HS-5 (cell line): Measurements from ENCODE around the gene AKNAD1.
"Not testable (repeated sequence)": the region's sequence is repeated elsewhere in the genome, so short reads cannot be mapped to it uniquely, and the experiment has no call there.

ENCODE experiments used
- DNase-seq: peaks from one replicate; pipeline ENCODE4 v3.0.0-alpha.2; 2012; ENCODE audit warnings: low read depth

Gene AKNAD1

GRCh38 chr1:108856994-108857393 lies at the start of gene AKNAD1:
AKNAD1 (minus strand) TSS chr1:108857094; CDS start chr1:108852664, 4,430 bp downstream.
- no peak for DNase-seq

- DNase-seq: no peak
Measured at GRCh38 chr1:108901106-108901505, 44.2 kb upstream of the AKNAD1 start.

- no peak for DNase-seq
Measured at GRCh38 chr1:108897865-108898720, 41.2 kb upstream of the AKNAD1 start.

DNA sequence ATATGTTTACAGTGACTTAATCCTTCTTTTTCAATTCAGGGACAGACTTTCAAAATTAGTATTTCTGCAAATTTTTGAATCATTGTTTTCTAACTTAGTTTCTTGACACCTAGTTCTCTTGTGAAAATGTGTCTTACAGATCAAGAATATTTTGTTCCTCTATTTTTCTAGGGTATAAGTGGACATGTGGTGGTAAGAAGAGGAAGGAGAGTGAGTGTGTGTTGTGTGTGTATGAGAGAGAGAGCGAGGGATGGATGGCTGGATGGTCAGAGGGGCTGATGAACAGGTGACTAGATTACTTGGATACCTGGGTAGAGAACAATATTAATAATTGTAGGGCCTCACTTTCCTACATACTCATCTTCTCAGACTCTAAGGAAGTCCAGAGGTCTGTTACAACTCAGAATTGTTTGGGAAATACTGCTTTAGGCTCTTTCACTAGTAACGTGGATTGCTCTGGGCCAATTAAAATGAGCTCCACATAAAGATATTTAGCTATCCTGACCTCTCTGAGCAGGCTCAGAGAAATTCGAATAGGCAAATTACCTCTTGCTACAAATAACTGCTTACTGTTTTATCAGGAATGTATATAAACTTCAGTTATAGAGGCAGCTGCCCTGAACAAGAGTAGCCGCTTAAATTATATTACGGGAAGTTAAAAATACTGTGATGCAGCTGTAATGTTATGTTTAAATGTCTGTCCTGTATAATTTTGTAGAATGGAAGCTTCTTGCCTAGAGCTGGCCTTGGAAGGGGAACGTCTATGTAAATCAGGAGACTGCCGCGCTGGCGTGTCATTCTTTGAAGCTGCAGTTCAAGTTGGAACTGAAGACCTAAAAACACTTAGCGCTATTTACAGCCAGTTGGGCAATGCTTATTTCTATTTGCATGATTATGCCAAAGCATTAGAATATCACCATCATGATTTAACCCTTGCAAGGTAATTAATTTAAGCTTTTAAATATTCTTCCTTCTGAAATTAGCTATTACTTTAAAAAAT lies 39.6 kb upstream of the AKNAD1 start:
- no peak for DNase-seq

DNA sequence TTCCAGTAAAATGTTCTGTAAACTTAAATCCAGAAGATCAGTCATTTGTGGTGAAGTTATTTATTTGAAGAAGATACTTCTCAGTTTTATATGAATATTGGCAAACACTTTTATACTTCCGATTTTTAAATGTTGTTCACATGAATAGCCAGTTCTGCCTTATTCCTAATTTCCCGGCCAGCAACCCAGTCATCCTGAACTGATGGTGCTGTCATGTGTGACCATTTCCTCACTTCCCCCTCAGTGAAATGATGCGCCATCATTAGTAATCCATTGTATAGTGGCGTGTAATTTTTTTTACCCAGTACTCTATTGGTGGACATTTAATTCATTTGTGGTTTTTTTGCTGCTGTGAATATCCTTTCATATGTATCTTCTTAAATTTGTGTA lies 36.2 kb upstream of the AKNAD1 start:
- DNase-seq: no peak

GRCh38 chr1:108892356-108893140 lies 35.7 kb upstream of the AKNAD1 start:
- no peak for DNase-seq

DNA sequence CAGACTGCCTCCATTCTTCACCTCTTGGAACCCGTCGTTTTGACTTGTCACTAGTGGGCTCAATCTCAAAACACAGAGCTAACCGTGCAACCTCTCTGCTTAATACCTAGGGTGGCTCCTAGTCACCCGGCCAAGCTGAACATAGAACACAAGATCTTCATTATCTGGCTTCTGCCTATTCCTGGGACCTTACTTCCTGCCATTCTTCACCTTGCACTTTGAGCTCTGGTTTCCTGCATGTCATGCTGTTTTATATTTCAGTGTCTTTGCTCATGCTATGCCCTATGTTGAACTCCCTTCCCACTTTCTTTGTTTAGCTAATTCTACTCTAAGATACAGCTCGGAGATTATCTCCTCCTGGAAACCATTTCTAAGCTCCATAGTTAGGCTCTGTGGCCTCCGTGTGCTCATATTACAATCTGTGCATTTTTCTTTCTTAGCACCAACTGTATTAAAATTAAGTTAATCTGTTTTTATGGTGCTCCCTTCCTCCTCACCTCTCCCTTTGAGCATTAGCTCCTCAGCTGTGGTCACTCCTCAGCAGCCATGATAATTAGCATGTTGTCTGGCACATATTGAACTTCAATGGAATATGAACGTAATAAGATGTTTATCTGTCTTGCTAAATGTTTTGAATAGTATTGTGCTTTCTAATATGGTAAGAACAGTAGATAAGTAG lies 33.0 kb upstream of the AKNAD1 start:
- DNase-seq: no peak

DNA sequence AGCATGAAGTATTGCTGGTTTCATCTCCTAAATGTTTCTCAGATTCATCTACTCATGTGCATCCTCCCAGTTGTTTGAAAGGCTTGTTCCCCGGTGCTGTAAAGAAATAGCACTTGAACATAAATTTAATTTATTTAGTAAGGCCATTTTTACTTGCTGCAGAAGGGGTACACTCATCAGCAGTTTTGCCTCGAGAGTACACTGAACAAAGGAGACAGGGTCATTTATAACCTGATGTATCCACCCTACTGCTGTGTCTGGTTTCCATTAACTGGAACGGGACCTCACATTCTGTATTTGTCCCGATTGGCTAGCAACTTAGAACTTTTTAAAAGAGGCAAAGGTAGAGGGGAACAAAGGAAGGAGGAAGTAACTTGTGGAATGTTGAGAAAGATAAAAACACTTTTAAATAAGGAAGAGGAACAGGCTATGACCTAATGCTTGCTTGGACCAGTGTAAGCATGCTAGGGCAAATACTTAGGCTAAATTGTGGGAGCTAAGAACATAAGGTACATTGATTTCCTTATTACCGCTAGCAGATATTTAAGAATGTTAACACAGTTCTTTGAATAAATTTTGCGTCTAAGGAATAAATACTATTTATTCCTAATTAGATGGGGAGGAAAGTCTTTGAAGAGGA lies 32.2 kb upstream of the AKNAD1 start:
- DNase-seq: not testable (repeated sequence)

DNA sequence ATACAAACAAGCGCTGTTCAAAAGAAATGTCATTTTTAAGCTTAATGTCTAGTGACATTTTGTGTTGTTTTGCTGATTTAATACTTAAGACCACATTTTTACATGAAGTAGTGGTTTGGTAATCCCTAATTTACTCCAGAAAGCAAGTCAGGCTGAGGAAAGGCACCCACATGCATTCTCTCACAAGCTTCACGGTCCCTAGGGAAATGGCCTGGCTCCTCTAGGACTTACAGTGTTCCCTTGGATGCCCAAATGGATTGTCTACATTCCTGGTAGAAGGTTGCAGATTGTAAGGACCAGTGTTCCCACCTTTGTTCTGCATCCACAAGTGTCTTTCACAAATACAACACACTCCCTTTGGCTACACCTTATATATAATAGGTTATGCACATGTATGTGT lies 29.4 kb upstream of the AKNAD1 start:
- no peak for DNase-seq

DNA sequence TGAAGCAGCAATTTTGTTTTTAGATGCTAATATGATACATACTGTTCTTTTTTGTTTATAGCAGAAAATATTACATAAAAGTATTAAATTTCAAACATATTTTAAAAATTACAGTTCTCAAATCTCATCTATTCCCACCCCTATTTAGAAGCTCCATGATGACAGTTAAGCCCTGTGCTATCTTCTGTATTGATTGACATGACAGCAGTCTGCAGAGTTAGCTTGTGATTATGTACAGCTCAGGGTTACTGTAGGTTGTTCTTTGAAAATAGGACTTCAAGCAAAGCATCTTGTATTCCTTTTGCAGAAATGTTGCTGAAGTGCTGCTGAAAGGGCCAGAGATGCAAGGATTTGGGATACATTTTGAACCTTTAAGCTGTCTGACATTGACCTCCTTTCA lies 28.1 kb upstream of the AKNAD1 start:
- no peak for DNase-seq

DNA sequence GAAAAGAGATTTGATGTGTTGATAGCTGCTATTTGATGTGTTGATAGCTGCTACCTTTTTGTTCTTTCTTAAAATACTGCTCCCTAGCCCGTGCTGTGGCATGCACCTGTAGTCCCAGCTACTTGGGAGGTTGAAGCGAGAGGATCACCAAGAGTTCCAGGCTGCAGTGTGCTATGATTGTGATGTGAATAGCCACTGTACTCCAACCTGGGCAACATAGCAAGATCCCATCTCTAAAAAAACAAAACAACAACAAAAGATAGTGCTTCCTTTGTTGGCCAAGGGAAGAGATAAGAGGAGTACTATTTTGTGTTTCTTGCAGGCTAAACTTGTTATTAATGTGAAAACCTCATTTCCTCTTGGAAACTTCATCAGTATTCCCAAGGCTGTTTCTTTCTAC lies 25.9 kb upstream of the AKNAD1 start:
- DNase-seq: no peak

DNA sequence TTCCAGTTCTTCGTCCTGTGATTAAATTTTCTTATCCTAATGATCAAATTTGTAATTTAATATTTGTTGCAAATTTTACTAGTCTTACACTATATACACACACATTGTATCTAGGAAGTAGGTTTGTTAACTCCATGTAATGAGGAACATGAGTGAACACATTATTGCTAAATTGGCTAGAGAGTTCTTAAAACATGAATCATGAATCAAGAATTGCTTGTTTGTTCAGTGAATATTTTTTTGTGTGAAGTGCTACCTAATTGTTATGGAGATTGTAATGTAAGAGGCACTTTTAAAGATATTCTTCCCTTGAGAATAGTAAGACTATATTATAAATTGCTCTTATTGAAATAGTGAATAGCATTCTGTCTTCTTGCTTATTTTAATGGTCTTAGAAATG lies 24.5 kb upstream of the AKNAD1 start:
- DNase-seq: no peak

DNA sequence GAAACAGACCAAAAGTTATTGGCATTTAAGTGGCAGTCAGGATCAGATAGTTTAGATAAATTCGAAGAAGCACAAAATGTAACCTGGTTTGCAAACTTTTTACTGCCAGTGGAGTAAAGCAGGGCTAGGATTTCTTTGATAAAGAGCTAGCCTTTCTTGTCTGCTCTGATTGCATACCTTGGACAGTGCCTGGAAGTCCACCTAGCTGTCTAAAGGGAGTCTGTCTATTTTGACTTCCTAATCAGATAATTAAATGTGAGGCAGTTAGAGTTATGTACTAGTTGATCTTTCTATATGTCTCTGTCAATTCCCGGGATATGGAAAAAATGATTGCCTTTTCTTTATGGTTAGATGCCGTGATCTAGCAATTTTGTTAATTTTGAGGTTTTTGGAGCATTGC lies 24.0 kb upstream of the AKNAD1 start:
- no peak for DNase-seq

DNA sequence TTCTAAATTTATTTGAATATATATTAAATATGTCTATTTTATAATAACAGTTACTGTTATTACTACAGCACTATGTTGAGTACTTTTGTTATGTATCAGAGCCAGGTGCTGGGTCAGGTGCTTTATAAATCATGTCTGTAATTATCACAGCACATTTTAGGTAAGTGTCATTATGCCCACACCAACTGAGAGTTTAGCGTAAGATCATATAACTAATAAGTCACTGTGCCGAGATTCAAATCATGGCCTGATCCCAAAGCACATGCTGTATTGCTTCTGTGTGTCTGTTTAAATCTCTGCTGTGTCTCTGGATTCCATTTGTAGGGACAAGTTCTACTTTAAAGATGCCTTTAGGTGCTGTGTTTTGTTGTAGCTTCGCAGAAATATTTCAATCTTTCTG lies 21.8 kb upstream of the AKNAD1 start:
- no peak for DNase-seq

- no peak for DNase-seq
Measured at GRCh38 chr1:108878160-108878469, 21.2 kb upstream of the AKNAD1 start.

- DNase-seq: no peak
Measured at GRCh38 chr1:108877348-108878159, 20.7 kb upstream of the AKNAD1 start.

- DNase-seq: no peak
Measured at GRCh38 chr1:108871050-108871724, 14.3 kb upstream of the AKNAD1 start.

GRCh38 chr1:108865316-108865910 lies 8.5 kb upstream of the AKNAD1 start:
- DNase-seq: no peak

- DNase-seq: no peak
Measured at GRCh38 chr1:108863984-108864383, 7.1 kb upstream of the AKNAD1 start.
